Stimulated activated naive CD4-positive, alpha-beta T cell (primary cell): ENCODE measurements around the gene C2orf69.
"Not testable (repeated sequence)": the region's sequence is repeated elsewhere in the genome, so short reads cannot be mapped to it uniquely, and the experiment has no call there.

Experiments
- DNase-seq, 6 experiments: peaks; one replicate each; lab custom pipeline; 2025; lab: John Stamatoyannopoulos, UW

Gene C2orf69, protein sequence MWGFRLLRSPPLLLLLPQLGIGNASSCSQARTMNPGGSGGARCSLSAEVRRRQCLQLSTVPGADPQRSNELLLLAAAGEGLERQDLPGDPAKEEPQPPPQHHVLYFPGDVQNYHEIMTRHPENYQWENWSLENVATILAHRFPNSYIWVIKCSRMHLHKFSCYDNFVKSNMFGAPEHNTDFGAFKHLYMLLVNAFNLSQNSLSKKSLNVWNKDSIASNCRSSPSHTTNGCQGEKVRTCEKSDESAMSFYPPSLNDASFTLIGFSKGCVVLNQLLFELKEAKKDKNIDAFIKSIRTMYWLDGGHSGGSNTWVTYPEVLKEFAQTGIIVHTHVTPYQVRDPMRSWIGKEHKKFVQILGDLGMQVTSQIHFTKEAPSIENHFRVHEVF

DNA sequence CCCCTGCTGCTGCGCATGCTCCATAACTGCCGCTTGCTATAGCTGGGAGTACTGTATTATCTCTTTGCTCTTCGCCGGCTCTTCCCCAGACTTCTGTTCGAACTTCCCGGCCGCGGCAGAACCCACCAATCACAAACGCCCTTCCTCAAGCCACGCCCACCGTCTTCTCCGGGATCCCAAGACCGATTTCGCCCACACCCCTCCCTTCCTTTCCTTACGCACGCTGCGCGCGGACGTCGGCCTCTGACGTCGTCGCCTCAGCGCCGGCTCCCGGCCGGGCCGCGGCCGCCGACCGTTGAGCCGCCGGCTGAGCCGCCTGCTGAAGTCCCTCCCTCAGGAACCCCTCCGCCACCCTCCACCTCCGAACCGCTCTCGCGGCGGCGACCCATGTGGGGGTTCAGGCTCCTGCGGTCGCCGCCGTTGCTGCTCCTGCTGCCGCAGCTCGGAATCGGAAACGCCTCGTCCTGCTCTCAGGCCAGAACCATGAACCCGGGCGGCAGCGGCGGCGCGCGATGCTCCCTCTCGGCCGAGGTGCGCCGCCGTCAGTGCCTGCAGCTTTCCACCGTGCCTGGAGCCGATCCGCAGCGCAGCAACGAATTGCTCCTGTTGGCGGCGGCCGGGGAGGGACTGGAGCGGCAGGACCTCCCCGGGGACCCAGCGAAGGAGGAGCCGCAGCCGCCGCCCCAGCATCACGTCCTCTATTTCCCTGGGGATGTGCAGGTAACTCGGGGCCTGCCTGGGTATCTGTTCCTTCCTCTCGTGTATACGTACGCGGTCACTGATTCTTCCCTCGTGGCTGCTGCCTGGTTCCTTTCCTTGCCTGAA lies at the start of gene C2orf69:
Gene C2orf69 (plus strand): TSS at position 242 of the 825 bp plus-strand sequence. CDS start 146 bp downstream, at position 388.
- DNase-seq: peak; percentile 75 to 88 (median 85)

DNA sequence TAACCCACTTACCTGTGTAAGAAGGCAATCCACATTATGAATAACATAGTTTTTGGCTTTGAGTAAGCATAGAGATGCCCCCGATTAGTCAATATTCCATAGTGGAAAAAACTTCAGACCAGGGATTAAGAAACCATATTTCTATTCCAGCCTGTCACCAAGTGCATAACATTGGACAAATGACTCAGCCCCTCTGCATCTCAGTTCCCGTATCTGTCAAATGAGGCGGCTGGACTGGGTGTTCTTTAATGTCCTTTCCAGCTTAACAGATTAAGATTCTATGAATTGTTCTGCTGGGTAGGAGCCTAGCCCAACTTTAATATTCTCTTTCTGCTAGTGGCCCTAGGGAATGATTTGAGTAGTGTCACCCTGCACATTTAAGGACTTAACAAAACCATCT lies 48.3 kb upstream of the C2orf69 start:
- no peak for DNase-seq

DNA sequence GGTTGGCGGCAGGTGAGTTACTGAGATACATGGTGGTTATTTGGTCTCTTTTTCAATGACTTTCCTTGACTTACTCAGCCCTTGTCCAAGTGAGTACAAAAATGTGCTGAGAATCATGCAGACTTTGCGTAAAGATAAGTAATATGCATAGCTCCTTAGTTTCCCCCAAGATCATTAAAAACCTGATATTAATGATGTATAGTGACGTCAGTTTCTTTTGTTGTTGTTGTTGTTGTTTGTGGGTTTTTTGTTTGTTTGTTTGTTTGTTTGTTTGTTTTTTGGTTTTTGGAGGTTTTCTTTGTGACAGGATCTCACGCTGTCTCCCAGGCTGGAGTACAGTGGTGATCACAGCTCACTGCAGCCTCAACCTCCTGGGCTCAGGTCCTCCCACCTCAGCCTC lies 45.2 kb upstream of the C2orf69 start:
- no peak for DNase-seq

DNA sequence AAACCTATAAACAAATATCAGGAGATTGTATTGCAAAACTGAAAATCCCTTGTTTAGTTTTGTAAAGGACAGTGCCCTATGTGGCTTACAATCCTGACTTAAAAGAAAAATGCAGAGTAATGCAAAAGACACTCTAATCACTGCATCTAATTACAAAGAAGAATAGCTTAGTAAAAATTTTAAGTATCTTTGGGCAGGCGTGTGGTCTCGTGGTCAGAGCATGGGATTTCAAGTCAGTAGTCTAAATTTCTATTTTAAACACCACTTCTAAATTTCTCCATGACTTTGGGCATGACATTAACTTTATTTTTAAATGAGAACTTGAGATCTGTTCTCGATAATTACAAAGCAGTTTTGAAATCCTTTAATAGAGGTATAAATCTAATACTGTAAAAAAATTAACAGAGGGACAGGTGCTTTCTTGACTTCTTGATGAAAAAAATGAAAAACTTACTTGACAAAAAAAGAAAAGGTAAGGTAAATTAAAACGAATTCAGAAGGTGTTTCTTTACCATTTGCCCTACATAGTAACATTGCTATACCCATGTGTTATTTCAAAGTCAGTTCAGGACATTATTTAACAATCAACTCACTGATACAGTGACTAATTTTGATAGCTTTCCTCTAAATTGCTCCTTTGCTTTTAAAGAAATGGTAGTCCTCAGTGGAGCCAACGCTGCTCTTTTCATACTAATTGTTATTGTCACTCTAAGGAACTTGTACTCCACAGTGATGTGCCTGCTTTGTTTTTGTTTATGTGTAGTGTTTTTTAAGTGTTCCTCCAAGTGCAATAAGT lies 42.5 kb upstream of the C2orf69 start:
- DNase-seq: no peak

DNA sequence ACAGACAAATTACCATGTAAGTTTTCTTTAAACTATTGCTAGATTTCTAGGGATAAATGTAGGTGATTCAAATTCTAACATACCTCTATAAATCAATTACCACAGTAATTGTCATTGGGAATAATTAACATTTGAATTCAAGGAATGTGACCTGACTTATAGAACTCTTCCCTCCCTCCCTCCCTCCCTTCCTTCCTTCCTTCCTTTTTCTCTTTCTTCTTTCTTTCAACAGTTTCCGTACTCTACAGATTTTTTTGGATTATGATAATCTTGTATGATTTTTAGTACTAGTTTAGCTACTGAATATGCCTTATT lies 41.9 kb upstream of the C2orf69 start:
- no peak for DNase-seq

DNA sequence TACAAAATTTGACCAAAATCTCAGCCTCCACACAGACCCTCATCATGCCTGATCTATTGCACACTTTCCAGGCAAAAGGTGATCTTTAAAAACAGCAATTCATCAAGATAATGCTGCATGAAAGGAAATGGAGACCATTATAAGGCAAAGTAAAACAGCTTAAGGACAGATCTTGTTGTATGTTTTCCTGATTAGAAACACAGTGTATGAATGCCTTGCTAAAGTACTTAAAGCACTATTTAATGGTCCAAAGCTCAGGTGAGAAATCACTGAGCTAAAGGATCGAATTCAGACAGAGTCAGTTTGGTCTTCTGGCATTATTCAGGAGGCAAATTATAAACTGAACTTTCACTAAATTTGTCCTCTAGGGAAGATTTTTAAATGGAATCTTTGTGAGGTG lies 41.4 kb upstream of the C2orf69 start:
- DNase-seq: no peak

DNA sequence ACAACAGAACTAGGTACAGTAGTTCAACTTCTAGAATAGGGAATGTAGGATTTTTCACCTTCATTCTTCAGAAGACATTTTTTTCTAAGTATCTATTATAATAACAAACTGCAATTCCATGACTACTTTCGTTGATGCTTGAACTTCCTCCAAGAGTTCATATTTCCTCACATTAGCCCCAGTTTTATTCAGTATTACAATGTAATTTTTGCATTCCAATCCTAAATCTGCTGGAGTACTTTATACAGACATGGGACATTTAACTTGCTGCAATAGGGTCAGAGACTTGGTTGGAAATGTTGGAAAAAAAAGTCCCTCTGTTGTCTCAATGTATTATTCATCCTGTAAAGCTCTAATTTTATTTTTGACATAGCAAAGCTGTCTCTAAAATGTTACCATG lies 40.5 kb upstream of the C2orf69 start:
- DNase-seq: no peak

DNA sequence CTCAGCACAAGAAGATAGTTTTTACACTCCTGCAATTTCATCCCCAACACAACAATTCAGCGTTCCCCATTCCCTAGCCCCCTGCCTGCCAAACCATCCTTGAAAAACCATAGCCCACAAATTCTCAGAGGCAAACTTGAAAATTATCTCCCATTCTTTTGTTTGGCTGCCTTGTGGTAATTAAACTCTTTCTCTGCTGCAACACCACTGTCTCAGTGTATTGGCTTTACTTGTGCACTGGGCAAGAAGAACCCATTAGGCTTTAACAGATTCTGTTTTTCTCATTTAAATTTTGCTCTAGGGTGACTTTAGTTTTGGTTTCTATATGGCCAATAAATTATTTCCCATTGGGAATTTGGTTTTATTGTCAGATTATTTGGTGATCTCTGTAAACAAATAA lies 36.9 kb upstream of the C2orf69 start:
- DNase-seq: no peak

DNA sequence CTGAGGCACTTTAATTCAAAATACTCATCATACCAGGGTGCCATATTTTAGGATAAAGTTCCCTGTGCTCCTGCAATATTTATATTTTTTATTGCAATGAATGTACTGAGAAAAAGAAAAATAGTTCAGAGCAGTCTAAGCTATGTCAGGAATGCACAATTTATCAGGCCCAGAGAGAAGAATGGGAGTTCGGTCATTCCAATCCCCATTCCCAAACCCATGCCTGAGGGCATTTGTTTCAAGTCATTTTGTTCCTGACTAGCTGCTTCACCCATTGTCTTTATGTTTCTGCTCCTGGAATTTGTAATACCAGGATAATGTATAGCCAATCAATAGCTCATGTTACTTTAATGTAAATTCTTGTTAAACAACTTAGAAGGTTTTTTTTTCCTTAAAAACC lies 35.7 kb upstream of the C2orf69 start:
- no peak for DNase-seq

DNA sequence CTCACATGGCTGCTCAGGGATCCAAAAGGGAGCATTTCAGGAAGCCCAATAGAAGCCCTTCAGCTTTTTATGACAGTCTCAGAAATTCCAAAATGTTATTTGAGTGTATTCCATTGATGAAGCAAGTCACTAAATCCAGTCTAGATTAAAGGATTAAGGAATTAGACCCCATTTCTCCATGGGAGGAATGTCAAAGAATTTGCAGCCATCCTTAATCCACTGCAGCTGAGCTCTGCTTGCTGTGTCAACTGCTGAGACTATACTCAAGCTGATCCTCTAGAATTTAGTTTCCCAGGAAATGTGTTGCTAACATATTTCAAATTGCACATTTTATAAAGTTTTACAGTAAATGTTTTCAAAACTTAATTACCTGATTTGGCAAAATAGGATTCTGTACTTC lies 28.4 kb upstream of the C2orf69 start:
- DNase-seq: no peak

DNA sequence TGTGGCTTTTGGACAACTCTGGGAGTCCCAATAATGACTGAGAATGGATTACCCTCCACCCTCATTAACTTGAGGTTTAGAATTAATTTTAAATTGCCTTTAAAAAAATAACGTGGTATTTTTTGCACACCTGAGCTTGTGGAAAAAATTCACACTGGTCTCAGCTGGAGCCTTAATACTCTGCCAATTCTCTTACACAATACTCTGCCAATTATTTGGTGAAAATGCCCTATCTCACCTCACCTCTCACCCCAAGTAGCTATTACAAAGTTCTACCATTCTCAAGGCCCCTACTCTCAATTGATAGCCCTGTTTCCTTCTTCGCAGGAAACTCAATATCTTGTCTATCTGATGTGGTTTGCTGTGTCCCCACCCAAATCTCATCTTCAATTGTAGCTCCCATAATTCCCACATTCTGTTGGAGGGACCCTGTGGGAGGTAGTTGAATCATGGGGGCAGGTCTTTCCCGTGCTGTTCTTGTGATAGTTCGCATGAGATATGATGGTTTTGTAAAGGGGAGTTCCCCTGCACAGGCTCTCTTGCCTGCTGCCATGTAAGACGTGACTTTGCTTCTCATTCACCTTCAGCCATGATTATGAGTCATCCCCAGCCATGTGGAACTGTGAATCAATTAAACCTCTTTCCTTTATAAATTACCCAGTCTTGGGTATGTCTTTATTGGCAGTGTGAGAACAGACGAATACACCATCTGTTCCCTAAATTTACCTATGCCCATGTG lies 27.4 kb upstream of the C2orf69 start:
- no peak for DNase-seq

DNA sequence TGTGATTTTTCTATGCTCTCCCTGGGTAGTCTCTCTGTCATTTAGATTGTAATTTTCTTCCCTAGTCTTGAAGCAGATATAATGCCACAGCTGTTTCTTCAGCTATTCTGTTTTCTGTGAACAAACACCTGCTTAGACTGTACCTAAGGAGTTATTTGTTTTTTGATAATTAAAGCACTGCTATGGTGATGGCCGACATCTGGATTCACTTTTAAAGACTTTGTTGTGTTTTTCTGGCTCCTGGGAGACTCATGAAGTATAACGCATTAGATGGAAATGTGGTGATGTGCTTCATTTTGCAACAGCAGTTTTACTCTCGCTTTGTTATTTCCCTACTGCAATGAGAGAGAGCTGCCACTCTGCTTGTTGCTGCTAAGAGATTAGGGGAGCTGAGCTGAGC lies 15.7 kb upstream of the C2orf69 start:
- no peak for DNase-seq

DNA sequence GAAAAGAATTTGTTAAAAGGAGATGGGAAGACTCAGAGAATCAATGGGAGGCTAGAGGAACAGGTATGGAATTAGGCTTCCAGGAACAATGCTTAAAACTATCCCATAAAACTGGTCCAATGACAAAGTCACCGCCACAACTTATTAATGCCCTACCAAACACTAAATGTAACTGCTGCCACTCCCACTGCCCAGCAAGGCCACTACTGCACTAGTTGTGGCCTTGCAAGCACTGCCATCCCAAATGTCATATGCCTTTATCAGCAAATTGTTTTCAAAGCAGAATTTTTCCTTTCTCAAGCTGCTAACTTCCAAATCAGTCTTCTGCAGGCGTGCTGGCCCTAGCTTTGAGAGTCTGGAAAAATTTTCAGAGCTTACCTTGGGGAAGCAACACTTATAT lies 14.5 kb upstream of the C2orf69 start:
- no peak for DNase-seq

DNA sequence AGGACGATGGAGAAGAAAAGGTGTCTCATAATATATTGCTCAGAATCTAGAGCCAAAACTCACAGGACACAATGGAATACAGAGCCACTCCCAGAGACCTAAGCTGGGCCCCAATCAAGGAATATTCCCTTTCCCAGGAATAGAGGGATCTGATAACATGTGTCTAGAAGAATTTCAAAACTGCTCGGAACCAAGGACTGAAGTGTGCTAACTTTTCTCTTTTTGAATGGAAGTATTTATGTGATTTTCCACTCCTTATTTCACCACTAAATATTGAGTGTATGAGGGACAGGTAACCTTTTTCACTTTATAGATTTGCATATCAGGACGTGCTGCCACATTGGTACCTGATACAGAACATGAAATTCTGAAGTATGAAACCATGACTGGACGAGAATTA lies 9.2 kb upstream of the C2orf69 start:
- DNase-seq: no peak

DNA sequence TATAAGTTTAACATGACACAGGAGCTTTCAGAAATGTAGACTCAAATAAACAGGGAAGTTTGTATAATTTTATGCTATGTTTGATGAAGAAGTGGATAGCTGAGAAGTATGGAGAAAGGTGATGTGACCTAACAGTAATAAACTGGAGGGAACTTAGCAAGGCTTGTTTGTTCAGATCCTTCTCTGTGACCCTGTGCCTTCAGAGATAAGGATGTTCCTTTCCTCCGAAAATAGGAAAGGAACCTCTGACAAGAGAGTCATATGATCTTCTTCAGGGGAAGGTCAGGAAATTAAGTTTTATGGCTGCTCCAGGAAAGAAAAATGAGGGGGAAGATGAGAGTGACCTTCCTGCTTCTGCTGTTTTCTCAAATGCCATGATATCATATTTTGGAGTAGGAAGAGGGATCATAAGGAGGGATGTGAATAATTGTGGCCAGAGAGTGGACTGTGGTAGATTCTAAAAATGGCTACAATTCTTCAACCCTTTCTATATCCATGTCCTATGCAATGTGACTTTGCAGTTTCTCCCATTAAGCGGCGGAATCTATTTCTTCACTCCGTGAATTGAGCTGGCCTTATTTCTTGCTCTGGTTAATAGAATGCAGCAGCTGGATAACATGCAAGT lies 8.5 kb upstream of the C2orf69 start:
- no peak for DNase-seq

DNA sequence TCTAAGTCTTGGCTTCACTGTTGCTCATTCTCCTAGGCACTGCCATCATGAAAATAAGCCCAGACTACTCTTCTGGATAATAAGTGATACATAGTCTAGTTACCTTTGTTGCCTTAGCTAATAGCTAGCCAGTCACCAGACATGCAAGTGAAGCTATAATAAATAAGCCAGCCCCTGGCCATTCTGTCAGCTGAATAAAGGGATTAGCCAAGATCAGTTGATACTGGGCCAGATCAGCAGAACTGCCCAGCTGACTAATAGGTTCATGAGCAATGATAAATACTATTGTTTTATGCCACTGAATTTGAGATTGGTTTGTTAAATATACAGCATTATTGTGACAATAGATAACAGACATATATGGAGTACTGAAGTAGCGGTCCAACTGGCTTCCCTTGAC lies 8.0 kb upstream of the C2orf69 start:
- no peak for DNase-seq

DNA sequence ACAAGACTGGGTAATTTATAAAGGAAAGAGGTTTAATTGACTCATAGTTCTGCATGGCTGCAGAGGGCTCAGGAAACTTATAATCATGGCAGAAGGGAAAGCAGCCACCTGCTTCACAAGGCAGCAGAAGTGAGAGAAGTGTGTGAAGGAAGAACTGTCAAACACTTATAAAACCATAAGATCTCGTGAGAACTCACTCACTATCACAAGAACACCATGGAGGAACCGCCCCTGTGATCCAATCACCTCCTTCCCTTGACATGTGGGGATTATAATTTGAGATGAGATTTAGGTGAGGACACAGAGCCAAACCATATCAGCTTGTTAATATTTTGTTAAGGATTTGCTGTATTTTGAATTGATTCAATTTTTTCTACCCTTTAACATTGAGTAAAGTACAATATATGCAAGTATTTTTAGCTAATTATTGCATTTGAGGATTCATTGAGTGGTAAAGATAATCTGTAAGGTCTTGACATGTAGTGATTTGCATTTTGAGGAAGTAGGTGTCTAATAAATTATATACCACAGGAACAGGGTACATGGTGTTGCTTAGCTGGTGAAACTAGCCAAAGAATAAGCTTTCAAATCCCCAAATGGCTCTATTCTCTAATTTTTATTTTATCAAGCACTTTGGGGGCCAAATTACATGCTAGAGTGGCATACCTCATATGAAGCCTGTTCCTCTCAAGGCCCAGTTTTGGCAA lies 3.9 kb upstream of the C2orf69 start:
- DNase-seq: no peak

DNA sequence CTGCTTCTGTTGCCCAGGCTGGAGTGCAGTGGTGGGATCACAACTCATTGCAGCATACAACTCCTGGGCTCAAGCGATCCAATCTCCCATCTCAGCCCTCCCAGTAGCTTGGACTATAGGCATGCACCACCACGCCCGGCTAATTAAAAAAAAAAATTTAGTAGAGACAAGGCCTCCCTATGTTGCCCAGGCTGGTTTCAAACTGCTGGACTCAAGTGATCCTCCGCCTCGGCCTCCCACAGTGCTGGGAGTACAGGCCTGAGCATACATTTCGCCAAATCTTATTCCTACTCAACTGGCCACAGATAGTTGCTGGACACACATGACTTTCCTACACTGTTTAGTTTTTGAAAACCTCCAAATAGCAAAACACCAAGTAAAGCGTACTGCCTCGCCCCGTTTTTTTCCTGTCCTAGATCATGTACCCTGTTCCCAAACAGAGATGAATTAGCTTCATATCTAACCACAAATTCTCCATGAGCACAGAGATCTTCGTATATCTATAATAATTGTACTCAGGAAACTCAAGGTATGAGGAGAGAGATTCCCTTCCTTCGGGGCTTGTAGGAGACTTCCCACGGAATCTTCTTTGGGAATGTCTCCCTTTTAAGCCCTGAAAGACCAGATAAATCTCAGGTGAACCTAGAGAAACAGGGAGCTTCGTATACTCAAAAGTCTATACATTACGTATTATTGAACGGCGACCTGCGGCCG lies 598 bp upstream of the C2orf69 start:
- no peak for DNase-seq

DNA sequence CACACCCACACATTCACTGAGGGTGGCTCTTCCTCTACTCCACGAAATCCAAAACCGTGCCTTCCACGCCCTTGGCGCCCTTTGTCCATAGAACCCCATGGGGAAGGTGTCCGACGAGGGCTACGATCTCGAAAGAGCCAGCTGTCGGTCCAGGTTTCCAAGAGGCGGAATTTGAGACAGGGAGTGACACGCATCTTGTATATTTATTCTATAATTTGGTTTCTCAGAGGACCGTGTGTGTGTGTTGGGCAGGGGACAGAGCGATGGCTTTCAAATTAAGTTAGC lies 726 bp downstream of the C2orf69 start:
- DNase-seq: peak in 1 of 6 experiments; percentile 36

DNA sequence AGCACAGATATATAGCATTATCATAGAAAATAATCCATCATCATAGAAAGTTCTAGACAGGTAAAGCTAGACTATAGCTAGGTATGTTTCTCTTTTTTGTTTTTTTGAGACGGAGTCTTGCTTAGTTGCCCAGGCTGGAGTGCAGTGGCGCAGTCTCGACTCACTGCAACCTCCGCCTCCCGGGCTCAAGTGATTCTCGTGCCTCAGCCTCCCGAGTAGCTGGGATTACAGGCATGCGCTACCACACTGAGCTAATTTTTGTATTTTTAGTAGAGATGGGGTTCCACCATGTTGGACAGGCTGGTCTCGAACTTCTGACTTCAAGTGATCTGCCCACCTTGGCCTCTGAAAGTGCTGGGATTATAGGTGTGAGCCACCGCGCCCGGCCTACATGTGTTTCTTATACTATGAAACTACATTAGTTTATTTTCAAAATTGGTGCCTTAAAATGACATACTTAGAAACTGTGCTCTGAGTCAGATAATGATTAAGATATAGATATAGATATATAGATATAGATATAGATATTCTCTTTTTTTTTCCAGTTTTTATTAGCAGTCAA lies 1.5 kb downstream of the C2orf69 start:
- DNase-seq: not testable (repeated sequence)
